Measurements from ENCODE around the gene KLHDC10.
"Not testable (repeated sequence)": the region's sequence is repeated elsewhere in the genome, so short reads cannot be mapped to it uniquely, and the experiment has no call there.

Gene KLHDC10

DNA sequence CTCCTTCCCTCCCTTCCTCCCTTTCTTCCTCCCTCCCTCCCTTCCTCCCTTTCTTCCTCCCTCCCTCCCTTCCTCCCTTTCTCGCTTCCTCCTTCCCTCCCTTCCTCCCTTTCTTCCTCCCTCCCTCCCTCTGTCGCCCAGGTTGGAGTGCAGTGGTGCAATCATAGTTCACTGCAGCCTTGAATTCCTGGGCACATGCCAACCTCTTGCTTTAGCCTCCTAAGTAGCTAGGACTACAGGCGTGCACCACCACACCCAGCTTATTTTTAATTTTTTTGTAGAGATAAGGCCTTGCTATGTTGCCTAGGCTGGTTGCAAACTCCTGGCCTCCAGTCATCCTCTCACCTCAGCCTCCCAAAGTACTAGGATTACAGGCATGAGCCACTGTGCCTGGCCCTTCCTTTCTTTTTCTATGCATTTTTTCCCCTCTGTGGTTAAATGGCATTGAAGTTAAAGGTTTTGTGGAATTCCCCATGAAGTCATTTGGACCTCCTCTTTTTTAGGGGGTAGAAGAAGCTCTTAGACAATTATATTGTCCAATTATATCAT, 9.6 kb downstream of the KLHDC10 start:
- Histone ChIP-seq H3K4me2 (ENCODE audit: low read length) (no peak overlapping the region), H3K27ac (ENCODE audit: low read length) (no peak overlapping the region), H3K36me3 (replicated peaks; ENCODE audit: low read depth, low read length) (no peaks in the 10 kb centered on the region), H3K4me1 (ENCODE audit: low read length) (peaks cover 11% of the 10 kb centered on the region), H2AFZ (ENCODE audit: low read depth, low read length) (no peak overlapping the region), H3K9ac (ENCODE audit: low read length) (no peak overlapping the region), H3K27me3 (ENCODE audit: low read depth, low read length) (no peaks in the 10 kb centered on the region), H4K20me1 (ENCODE audit: insufficient read depth, low read length) (peaks cover 14% of the 10 kb centered on the region), H3K4me3 (ENCODE audit: low read length) (no peak overlapping the region), H3K9me3 (ENCODE audit: insufficient read depth, low read length) (no peaks in the 10 kb centered on the region), H3K79me2 (ENCODE audit: low read length) (peaks cover 50% of the 10 kb centered on the region)
- no peak for TF ChIP-seq EZH2phosphoT487 (IDR thresholded peaks at IDR 0.05; ENCODE audit: low read depth)
- TF ChIP-seq, protein P1, sequence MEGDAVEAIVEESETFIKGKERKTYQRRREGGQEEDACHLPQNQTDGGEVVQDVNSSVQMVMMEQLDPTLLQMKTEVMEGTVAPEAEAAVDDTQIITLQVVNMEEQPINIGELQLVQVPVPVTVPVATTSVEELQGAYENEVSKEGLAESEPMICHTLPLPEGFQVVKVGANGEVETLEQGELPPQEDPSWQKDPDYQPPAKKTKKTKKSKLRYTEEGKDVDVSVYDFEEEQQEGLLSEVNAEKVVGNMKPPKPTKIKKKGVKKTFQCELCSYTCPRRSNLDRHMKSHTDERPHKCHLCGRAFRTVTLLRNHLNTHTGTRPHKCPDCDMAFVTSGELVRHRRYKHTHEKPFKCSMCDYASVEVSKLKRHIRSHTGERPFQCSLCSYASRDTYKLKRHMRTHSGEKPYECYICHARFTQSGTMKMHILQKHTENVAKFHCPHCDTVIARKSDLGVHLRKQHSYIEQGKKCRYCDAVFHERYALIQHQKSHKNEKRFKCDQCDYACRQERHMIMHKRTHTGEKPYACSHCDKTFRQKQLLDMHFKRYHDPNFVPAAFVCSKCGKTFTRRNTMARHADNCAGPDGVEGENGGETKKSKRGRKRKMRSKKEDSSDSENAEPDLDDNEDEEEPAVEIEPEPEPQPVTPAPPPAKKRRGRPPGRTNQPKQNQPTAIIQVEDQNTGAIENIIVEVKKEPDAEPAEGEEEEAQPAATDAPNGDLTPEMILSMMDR (IDR thresholded peaks at IDR 0.05; ENCODE audit: low read depth, low read length): no peak

DNA sequence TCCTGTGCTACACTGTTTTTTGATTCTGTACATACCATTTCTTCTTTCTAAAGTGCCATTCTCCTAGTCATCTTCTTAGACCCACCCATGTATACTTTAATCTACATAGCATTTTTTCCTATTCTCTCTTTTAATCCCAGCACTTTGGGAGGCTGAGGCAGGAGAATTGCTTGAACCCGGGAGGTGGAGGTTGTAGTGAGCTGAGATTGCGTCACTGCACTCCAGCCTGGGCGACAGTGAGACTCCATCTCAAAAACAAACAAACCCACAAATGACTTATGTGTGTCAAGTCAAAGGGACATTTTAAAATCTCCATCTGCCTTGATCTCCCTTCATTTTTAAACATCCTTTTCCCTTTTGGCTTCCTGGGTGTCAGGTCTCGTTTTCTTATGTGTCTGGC, 13.2 kb downstream of the KLHDC10 start:
- Histone ChIP-seq H3K4me1 (ENCODE audit: low read length) (peaks cover 14% of the 10 kb centered on the region), H3K79me2 (ENCODE audit: low read length) (peaks cover 35% of the 10 kb centered on the region), H4K20me1 (ENCODE audit: insufficient read depth, low read length) (peaks cover 12% of the 10 kb centered on the region; the same call in 1 of the 2 replicates)
- H3K27ac ChIP-seq (ENCODE audit: low read length); H3K9ac ChIP-seq (ENCODE audit: low read length); H3K27me3 ChIP-seq (ENCODE audit: low read depth, low read length); H3K9me3 ChIP-seq (ENCODE audit: insufficient read depth, low read length); H3K4me3 ChIP-seq (ENCODE audit: low read length); H2AFZ ChIP-seq (ENCODE audit: low read depth, low read length); H3K4me2 ChIP-seq (ENCODE audit: low read length); H3K36me3 ChIP-seq (replicated peaks; ENCODE audit: low read depth, low read length): not testable (repeated sequence)

DNA sequence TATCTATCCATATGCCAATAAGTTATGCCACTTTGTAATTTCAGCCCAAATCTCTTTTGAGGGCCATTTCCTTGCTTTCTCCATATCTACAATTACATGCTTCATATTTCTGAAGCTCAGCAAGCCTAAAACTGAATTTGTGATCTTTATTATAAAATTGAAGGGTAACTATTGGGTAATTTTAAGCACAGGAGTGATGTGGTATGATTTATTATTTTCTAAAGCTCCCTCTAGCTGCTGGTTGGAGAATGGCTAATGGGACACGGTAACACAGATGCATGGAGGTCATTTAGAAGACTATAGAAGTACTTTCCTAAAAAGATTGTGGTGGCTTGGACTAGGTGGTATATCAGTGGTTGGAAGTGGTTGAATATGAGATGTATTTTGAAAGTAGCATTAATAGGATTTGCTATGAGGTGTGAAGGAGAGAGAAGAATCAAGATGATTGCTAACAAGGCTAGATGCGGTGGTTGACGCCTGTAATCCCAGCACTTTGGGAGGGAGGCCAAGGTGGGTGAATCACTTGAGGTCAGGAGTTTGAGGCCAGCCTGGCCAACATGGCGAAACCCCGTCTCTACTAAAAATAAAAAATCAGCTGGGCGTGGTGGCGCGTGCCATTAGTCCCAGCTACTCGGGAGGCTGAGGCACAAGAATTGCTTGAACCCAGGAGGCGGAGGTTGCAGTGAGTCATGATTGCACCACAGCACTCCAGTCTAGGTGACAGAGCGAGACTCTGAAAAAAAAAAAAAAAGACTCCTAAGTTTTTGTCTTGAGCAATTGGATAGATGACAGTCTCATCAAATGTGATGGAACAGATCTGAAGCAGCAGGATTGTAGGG, 13.9 kb downstream of the KLHDC10 start:
- Histone ChIP-seq H3K27ac (ENCODE audit: low read length) (no peak overlapping the region), H3K79me2 (ENCODE audit: low read length) (peaks cover 37% of the 10 kb centered on the region), H2AFZ (ENCODE audit: low read depth, low read length) (no peak overlapping the region), H3K9ac (ENCODE audit: low read length) (no peak overlapping the region), H3K9me3 (ENCODE audit: insufficient read depth, low read length) (no peaks in the 10 kb centered on the region), H3K4me2 (ENCODE audit: low read length) (no peak overlapping the region), H4K20me1 (ENCODE audit: insufficient read depth, low read length) (peaks cover 12% of the 10 kb centered on the region; the same call in 1 of the 2 replicates), H3K4me3 (ENCODE audit: low read length) (no peak overlapping the region), H3K36me3 (replicated peaks; ENCODE audit: low read depth, low read length) (no peaks in the 10 kb centered on the region), H3K27me3 (ENCODE audit: low read depth, low read length) (no peaks in the 10 kb centered on the region), H3K4me1 (ENCODE audit: low read length) (peaks cover 14% of the 10 kb centered on the region)
- TF ChIP-seq EZH2phosphoT487 (IDR thresholded peaks at IDR 0.05; ENCODE audit: low read depth): no peak
- TF ChIP-seq, protein P1 (IDR thresholded peaks at IDR 0.05; ENCODE audit: low read depth, low read length): peak; percentile 74

DNA sequence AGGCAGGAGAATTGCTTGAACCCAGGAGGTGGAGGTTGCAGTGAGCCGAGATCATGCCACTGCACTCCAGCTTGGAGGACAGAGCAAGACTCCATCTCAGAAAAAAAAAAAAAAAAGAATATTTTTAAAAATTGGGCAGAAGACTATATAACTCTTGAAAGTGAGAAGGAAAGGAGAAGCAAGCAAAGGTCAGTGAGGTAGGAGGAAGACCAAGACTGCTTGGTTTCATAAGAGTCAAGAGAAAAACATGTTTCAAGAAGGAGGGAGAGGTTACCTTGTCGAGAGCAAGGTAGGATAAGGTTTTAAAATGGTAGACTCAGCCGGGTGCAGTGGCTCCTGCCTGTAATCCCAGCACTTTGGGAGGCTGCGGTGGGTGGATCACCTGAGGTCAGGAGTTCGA, 14.9 kb downstream of the KLHDC10 start:
- not testable (repeated sequence) for H3K4me3 ChIP-seq (ENCODE audit: low read length); H2AFZ ChIP-seq (ENCODE audit: low read depth, low read length); H3K27me3 ChIP-seq (ENCODE audit: low read depth, low read length); H3K27ac ChIP-seq (ENCODE audit: low read length); H3K9me3 ChIP-seq (ENCODE audit: insufficient read depth, low read length); H3K36me3 ChIP-seq (replicated peaks; ENCODE audit: low read depth, low read length); H3K4me2 ChIP-seq (ENCODE audit: low read length); H3K9ac ChIP-seq (ENCODE audit: low read length)
- peaks cover 15% of the 10 kb centered on the region for H3K4me1 ChIP-seq (ENCODE audit: low read length)
- H4K20me1 ChIP-seq (ENCODE audit: insufficient read depth, low read length): peaks cover 12% of the 10 kb centered on the region; the same call in 1 of the 2 replicates
- peaks cover 32% of the 10 kb centered on the region for H3K79me2 ChIP-seq (ENCODE audit: low read length)

DNA sequence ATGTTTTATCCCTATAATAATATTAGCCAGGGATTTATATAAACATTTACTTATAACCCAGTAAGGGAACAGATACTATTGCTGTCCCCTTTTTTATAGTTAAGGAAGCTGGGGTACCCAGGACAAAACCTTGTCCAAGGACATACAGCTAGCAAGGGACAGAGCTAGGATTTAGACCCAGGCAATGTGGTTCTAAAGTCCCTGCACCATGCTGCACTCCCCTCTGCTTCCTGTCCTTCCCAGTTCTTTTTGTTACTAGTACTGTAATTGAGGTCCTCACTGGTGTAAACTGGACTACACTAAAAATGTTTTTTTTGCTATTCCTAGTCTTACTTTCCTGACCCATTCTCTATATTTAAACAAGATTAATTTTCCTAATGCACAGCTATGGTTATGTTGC, 16.6 kb downstream of the KLHDC10 start:
- Histone ChIP-seq H3K9me3 (ENCODE audit: insufficient read depth, low read length) (no peaks in the 10 kb centered on the region), H4K20me1 (ENCODE audit: insufficient read depth, low read length) (peaks cover 12% of the 10 kb centered on the region; the same call in 1 of the 2 replicates), H3K79me2 (ENCODE audit: low read length) (peaks cover 39% of the 10 kb centered on the region), H3K4me2 (ENCODE audit: low read length) (no peak overlapping the region), H3K27ac (ENCODE audit: low read length) (no peak overlapping the region), H3K9ac (ENCODE audit: low read length) (no peak overlapping the region), H3K4me3 (ENCODE audit: low read length) (no peak overlapping the region), H2AFZ (ENCODE audit: low read depth, low read length) (no peak overlapping the region), H3K4me1 (ENCODE audit: low read length) (peaks cover 32% of the 10 kb centered on the region), H3K27me3 (ENCODE audit: low read depth, low read length) (no peaks in the 10 kb centered on the region), H3K36me3 (replicated peaks; ENCODE audit: low read depth, low read length) (no peaks in the 10 kb centered on the region)
- TF ChIP-seq, protein P1 (IDR thresholded peaks at IDR 0.05; ENCODE audit: low read depth, low read length): no peak
- no peak for TF ChIP-seq EZH2phosphoT487 (IDR thresholded peaks at IDR 0.05; ENCODE audit: low read depth)
